ENCODE data around the gene TMED8. TPM values are rescaled to one million over a fixed set of nuclear protein-coding genes. Genes with fewer than 3 reads are reported as not detected.
"Not testable (repeated sequence)": the region's sequence is repeated elsewhere in the genome, so short reads cannot be mapped to it uniquely, and the experiment has no call there.

The TMED8 gene
- total RNA-seq, 6 experiments from 2014 or later, result 5.7 to 7.0 (median 6.6) TPM

DNA sequence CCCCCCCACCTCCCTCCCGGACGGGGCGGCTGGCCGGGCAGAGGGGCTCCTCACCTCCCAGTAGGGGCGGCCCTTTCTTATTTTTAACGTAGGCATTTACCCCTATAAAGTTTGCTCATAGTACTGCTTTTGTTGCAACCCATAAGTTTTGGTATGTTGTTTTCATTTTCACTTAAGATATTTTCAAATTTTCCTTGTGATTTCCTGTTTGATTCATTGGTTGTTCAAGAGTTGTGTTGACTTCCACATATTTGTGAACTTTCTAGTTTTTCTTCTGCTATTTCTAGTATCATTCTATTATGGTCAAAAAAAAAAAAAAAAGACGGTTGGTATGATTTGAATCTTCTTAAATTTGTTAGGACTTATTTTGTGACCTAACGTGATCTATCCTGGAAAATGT lies 39.9 kb upstream of the TMED8 start:
- DNase-seq, result no peak
- Mint-ChIP-seq H3K4me1 (ENCODE audit: low read depth) (peaks cover 10% of the 10 kb centered on the region), H3K36me3 (ENCODE audit: low read depth) (peaks cover 8% of the 10 kb centered on the region), H3K4me3 (no peak overlapping the region), H3K27me3 (ENCODE audit: insufficient read depth) (no peaks in the 10 kb centered on the region; the same call in 1 of the 2 replicates), H3K9me3 (peaks cover 16% of the 10 kb centered on the region), H3K27ac (no peak overlapping the region)
- TF ChIP-seq, protein P1, sequence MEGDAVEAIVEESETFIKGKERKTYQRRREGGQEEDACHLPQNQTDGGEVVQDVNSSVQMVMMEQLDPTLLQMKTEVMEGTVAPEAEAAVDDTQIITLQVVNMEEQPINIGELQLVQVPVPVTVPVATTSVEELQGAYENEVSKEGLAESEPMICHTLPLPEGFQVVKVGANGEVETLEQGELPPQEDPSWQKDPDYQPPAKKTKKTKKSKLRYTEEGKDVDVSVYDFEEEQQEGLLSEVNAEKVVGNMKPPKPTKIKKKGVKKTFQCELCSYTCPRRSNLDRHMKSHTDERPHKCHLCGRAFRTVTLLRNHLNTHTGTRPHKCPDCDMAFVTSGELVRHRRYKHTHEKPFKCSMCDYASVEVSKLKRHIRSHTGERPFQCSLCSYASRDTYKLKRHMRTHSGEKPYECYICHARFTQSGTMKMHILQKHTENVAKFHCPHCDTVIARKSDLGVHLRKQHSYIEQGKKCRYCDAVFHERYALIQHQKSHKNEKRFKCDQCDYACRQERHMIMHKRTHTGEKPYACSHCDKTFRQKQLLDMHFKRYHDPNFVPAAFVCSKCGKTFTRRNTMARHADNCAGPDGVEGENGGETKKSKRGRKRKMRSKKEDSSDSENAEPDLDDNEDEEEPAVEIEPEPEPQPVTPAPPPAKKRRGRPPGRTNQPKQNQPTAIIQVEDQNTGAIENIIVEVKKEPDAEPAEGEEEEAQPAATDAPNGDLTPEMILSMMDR (IDR thresholded peaks at IDR 0.05), result no peak

DNA sequence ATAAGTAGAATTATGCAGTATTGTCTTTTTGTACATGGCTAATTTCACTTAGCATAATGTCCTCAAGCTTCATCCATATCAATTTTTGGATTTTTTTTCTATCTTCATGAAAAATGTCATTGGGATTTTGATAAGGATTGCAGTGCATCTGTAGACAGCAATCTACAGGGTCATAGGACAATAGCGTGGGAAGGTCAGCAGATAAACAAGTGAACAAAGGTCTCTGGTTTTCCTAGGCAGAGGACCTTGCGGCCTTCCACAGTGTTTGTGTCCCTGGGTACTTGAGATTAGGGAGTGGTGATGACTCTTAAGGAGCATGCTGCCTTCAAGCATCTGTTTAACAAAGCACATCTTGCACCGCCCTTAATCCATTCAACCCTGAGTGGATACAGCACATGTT lies 39.2 kb upstream of the TMED8 start:
- H3K27me3 Mint-ChIP-seq (ENCODE audit: insufficient read depth); DNase-seq; H3K4me1 Mint-ChIP-seq (ENCODE audit: low read depth); H3K27ac Mint-ChIP-seq; H3K36me3 Mint-ChIP-seq (ENCODE audit: low read depth); H3K4me3 Mint-ChIP-seq: not testable (repeated sequence)
- H3K9me3 Mint-ChIP-seq, result peaks cover 16% of the 10 kb centered on the region

DNA sequence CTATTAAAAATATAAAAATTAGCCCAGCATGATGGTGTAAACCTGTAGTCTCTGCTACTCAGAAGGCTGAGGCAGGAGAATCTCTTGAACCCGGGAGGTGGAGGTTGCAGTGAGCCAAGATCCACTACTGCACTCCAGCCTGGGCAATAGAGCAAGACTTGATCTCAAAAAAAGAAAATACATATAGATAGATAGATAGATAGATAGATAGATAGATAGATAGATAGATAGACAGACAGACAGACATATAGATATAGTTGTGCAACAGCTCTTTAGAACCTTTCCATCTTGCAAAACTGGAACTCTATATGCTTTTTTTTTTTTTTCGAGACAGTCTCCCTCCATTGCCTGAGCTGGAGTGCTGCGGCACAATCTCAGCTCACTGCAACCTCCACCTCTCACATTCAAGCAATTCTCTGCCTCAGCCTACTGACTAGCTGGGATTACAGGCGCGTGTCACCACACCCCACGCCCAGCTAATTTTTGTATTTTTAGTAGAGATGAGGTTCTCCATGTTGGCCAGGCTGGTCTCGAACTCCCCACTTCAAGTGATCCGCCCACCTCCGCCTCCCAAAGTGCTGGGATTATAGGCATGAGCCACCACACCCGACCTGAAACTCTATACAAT lies 38.6 kb upstream of the TMED8 start:
- not testable (repeated sequence) for H3K27ac Mint-ChIP-seq; H3K4me3 Mint-ChIP-seq; DNase-seq; H3K27me3 Mint-ChIP-seq (ENCODE audit: insufficient read depth); H3K4me1 Mint-ChIP-seq (ENCODE audit: low read depth); H3K36me3 Mint-ChIP-seq (ENCODE audit: low read depth)
- H3K9me3 Mint-ChIP-seq, result peaks cover 16% of the 10 kb centered on the region

DNA sequence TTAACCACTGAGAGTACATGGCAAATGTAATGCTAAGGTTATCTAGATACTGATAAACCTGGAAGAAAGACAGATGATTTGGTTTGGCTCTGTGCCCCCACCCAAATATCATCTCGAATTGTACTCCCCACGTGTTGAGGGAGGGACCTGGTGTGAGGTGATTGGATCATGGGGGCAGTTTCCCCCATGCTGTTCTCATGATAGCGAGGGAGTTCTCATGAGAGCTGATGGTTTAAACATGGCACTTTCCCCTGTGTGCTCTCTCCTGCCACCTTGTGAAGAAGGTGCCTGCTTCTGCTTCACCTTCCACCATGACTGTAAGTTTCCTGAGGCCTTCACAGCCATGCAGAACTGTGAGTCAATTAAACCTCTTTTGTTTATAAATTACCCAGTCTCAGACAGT lies 32.2 kb upstream of the TMED8 start:
- H3K4me1 Mint-ChIP-seq (ENCODE audit: low read depth), result no peaks in the 10 kb centered on the region
- TF ChIP-seq, protein P1 (IDR thresholded peaks at IDR 0.05), result peak; percentile 44; the same call in 1 of the 2 replicates
- H3K9me3 Mint-ChIP-seq, result no peaks in the 10 kb centered on the region
- no peaks in the 10 kb centered on the region for H3K36me3 Mint-ChIP-seq (ENCODE audit: low read depth)
- H3K4me3 Mint-ChIP-seq, result no peak overlapping the region
- DNase-seq, result no peak
- peaks cover 3% of the 10 kb centered on the region for H3K27me3 Mint-ChIP-seq (ENCODE audit: insufficient read depth)
- no peak overlapping the region for H3K27ac Mint-ChIP-seq

DNA sequence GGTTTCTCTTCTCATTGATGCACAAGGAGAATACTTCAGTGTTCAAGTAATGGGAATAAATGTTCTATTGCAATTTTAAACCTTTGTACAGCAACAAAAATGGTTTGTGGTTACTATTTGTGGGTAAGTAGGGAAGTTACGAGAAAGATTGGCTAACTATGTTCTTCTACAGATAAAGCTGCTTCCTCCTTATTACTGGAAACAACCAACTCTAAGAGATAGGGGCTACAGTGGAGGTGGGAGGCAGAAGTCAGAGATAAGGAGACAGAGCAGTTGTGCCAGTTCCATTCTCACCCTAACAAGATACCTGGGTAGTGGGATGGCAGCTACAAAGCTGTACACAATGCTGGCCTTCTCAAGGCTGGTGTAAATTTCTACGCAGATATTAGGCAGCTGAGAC lies 30.3 kb upstream of the TMED8 start:
- H3K27ac Mint-ChIP-seq, result no peak overlapping the region
- H3K27me3 Mint-ChIP-seq (ENCODE audit: insufficient read depth), result peaks cover 3% of the 10 kb centered on the region
- H3K36me3 Mint-ChIP-seq (ENCODE audit: low read depth), result no peaks in the 10 kb centered on the region
- H3K4me3 Mint-ChIP-seq, result no peak overlapping the region
- TF ChIP-seq, protein P1 (IDR thresholded peaks at IDR 0.05), result no peak
- no peaks in the 10 kb centered on the region for H3K4me1 Mint-ChIP-seq (ENCODE audit: low read depth)
- H3K9me3 Mint-ChIP-seq, result no peaks in the 10 kb centered on the region
- DNase-seq, result no peak

DNA sequence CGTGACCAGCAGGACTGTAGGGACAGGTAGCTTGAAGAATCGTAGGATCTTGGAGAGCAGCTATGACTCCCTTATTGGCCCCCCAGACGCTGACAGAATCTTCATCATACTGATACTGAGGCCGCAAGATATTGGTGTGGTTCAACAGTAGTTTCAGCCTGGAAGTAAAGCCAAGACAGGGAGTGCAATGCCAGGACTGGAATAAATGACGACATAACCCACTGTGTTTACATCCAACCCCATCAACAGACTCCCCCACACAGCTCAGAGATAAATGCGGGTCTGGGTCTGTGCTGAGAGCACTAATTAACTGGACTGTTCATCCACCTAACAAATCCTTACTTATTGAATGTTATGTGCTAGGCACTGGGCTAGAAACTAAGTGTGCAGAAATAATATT lies 29.8 kb upstream of the TMED8 start:
- peaks cover 3% of the 10 kb centered on the region for H3K27me3 Mint-ChIP-seq (ENCODE audit: insufficient read depth)
- no peak overlapping the region for H3K27ac Mint-ChIP-seq
- TF ChIP-seq, protein P1 (IDR thresholded peaks at IDR 0.05), result no peak
- H3K9me3 Mint-ChIP-seq, result no peaks in the 10 kb centered on the region
- no peaks in the 10 kb centered on the region for H3K4me1 Mint-ChIP-seq (ENCODE audit: low read depth)
- no peak overlapping the region for H3K4me3 Mint-ChIP-seq
- no peak for DNase-seq
- H3K36me3 Mint-ChIP-seq (ENCODE audit: low read depth), result no peaks in the 10 kb centered on the region

DNA sequence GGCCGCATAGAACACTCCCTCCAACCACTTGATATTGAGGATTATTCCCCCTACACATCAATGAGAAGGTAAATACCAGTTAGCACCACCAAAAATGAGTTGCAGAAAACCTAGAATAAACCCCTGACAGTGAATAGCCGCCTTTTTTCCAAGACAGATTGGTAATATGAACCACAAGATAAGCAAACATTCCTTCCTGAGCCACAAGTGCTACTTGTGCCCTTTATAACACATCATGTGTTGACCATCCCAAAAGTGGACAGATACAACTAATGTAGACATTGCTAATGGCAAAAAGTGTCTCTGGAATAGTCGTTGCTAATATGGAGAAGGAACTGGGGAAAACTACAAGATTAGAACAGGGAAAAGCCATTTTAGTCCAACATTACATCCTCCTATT lies 29.2 kb upstream of the TMED8 start:
- no peak for DNase-seq

More for the DNA sequence above, 29.2 kb upstream of the TMED8 start:
- Mint-ChIP-seq H3K9me3 (no peaks in the 10 kb centered on the region), H3K36me3 (ENCODE audit: low read depth) (no peaks in the 10 kb centered on the region), H3K27me3 (ENCODE audit: insufficient read depth) (peaks cover 3% of the 10 kb centered on the region), H3K4me3 (no peak overlapping the region), H3K4me1 (ENCODE audit: low read depth) (no peaks in the 10 kb centered on the region), H3K27ac (no peak overlapping the region)
- TF ChIP-seq, protein P1 (IDR thresholded peaks at IDR 0.05), result no peak

All from HFFc6 (cell line).